K562 (cell line): Measurements from ENCODE around the gene WDCP. TPM values are rescaled to one million over a fixed set of nuclear protein-coding genes. Genes with fewer than 3 reads are reported as not detected.

ENCODE experiments used
- ATAC-seq: fragments of 200-7000 bp; cut with Tn5 transposase; 3 replicates; pipeline ENCODE4 v1.9.1; 2020; ENCODE audit warnings: moderate library complexity
- BruUV-seq: library from RNA; stranded (reverse); fragments of 400-500 nt; replicated peaks from 2 replicates; lab custom pipeline; 2021; lab: Mats Ljungman, UMichigan
- CTCF ChIA-PET: fragments of 300-600 bp; formaldehyde crosslinking; extraction: SDS; loops from one replicate; lab custom pipeline; 2021; ENCODE audit warnings: low intra/inter-chr PET ratio; lab: Yijun Ruan, JAX
- POLR2A ChIA-PET: fragments of 300-600, 350-650 bp; sonication (Branson Sonifier 250); formaldehyde crosslinking; extraction: SDS; loops from one replicate; lab custom pipeline; 2021; ENCODE audit warnings: antibody characterized with exemption, inconsistent platforms; lab: Yijun Ruan, JAX
- DNase-seq, 4 experiments: peaks; one replicate each; pipeline versions ENCODE4 v3.0.0 to v3.0.0-alpha.2; 2011 to 2018; ENCODE audit warnings: low spot score in 3 of 4, mixed read lengths in 3 of 4; ENCODE audit errors: extremely low read depth in 1 of 4
- FAIRE-seq: peaks from 2 replicates; lab custom pipeline; 2011; peaks lifted over from hg19 to GRCh38; lab: Jason Lieb, UNC
- H2AFZ ChIP-seq: 2 replicates; pipeline ENCODE4 v1.6.0; 2011; ENCODE audit warnings: low read depth, low read length, control low read depth, inconsistent platforms
- H3K27ac ChIP-seq: fragments of 200-600 bp; 3 replicates; pipeline ENCODE4 v1.8.0; 2011; ENCODE audit warnings: low read depth, mild to moderate bottlenecking, control low read depth, inconsistent platforms, low read length, moderate library complexity, mixed read lengths; ENCODE audit errors: extremely low read depth
- H3K27me3 ChIP-seq, 2 experiments: fragments of 300-600 bp in 1 of 2; 2 replicates in 1 of 2; 3 replicates in 1 of 2; pipeline versions ENCODE4 v1.6.0 to v1.8.0; 2011; ENCODE audit warnings: inconsistent platforms in 2 of 2, low read length in 2 of 2, mild to moderate bottlenecking in 1 of 2, mixed read lengths in 1 of 2, moderate library complexity in 1 of 2; ENCODE audit not compliant: control insufficient read depth in 2 of 2, insufficient read depth in 2 of 2
- H3K36me3 ChIP-seq: fragments of 300-600 bp; 3 replicates; pipeline ENCODE4 v1.8.0; 2011; ENCODE audit warnings: mild to moderate bottlenecking, low read length, inconsistent platforms; ENCODE audit not compliant: control insufficient read depth, insufficient read depth
- H3K4me1 ChIP-seq, 2 experiments: fragments of 200-600 bp in 1 of 2; replicated peaks in 1 of 2; 2 replicates in 1 of 2; 3 replicates in 1 of 2; pipeline versions ENCODE4 v1.5.1 to v1.8.0; 2011; ENCODE audit warnings: inconsistent platforms in 2 of 2, low read length in 2 of 2, mild to moderate bottlenecking in 1 of 2, mixed read lengths in 1 of 2, moderate library complexity in 1 of 2; ENCODE audit not compliant: control insufficient read depth in 2 of 2, insufficient read depth in 2 of 2
- H3K4me2 ChIP-seq: 2 replicates; pipeline ENCODE4 v1.6.1; 2011; ENCODE audit warnings: low read length, control low read depth, inconsistent platforms, mixed read lengths; ENCODE audit not compliant: insufficient read depth
- H3K4me3 ChIP-seq: fragments of 200-600 bp; sonication (generic), shearing (Covaris generic); 2 replicates; pipeline ENCODE4 v1.5.1; 2016; ENCODE audit warnings: control low read depth, inconsistent platforms
- H3K79me2 ChIP-seq: fragments of 200-600 bp; 3 replicates; pipeline ENCODE4 v1.8.0; 2011; ENCODE audit warnings: low read length, inconsistent platforms; ENCODE audit not compliant: control insufficient read depth, insufficient read depth
- H3K9ac ChIP-seq, 2 experiments: 2 replicates each; pipeline versions ENCODE4 v1.6.0 to v1.6.1; 2011; ENCODE audit warnings: low read depth in 2 of 2, low read length in 2 of 2, control low read depth in 1 of 2, inconsistent platforms in 1 of 2, mild to moderate bottlenecking in 1 of 2, mixed read lengths in 1 of 2; ENCODE audit not compliant: insufficient read depth in 1 of 2
- H3K9me1 ChIP-seq: one replicate; pipeline ENCODE4 v1.6.0; 2011; ENCODE audit warnings: inconsistent platforms, mild to moderate bottlenecking, low read length, moderate library complexity; ENCODE audit not compliant: control insufficient read depth, insufficient read depth
- H3K9me3 ChIP-seq: replicated peaks from 2 replicates; pipeline ENCODE4 v1.5.1; 2011; ENCODE audit warnings: low read depth, low read length, inconsistent platforms; ENCODE audit not compliant: control insufficient read depth, insufficient read depth
- H4K20me1 ChIP-seq: replicated peaks from 2 replicates; pipeline ENCODE4 v1.6.1; 2011; ENCODE audit warnings: low read length, inconsistent platforms, mixed read lengths; ENCODE audit not compliant: control insufficient read depth, insufficient read depth
- BRF2 ChIP-seq: IDR thresholded peaks from 3 replicates; pipeline ENCODE4 v1.6.1; 2011; ENCODE audit warnings: borderline replicate concordance, mild to moderate bottlenecking; ENCODE audit not compliant: insufficient read length, insufficient read depth
- KAT8 ChIP-seq: fragments of 450-650 bp; IDR thresholded peaks from 2 replicates; pipeline ENCODE4 v1.6.1; 2016; ENCODE audit warnings: low read depth, mild to moderate bottlenecking
- KDM1A ChIP-seq, 2 experiments: fragments of 450-650 bp; IDR thresholded peaks; 2 replicates each; pipeline ENCODE4 v1.6.1; 2016; ENCODE audit warnings: mild to moderate bottlenecking in 2 of 2
- NFXL1 ChIP-seq: fragments of 450-650 bp; formaldehyde crosslinking; IDR thresholded peaks from 2 replicates; pipeline ENCODE4 v1.4.0; 2021; ENCODE audit warnings: mild to moderate bottlenecking
- TAF15 ChIP-seq: fragments of 200-400 bp; formaldehyde crosslinking; IDR thresholded peaks from 2 replicates; pipeline ENCODE4 v1.6.1; 2017; ENCODE audit warnings: mild to moderate bottlenecking, low read depth, low read length, moderate library complexity
- WGBS: fragments of 100-300 bp; shearing (Covaris generic); methylation state at CpG from one replicate; pipeline ENCODE4 v1.1.6; 2016; ENCODE audit warnings: low coverage, mixed read lengths; ENCODE audit not compliant: insufficient coverage; ENCODE audit errors: missing lambda C conversion rate; 5-methylcytosine and 5-hydroxymethylcytosine counted together
- in situ Hi-C: fragments of 300-500 bp; cut with MboI; formaldehyde crosslinking; loops from 4 replicates; pipeline ENCODE4 v1.15.0; 2018; ENCODE audit warnings: inconsistent platforms, mixed read lengths
- intact Hi-C: fragments of 100-400 bp; cut with micrococcal nuclease; formaldehyde crosslinking; loops from 2 replicates; pipeline ENCODE4 v1.14.2; 2022
- polyA plus RNA-seq, 8 experiments: library from polyadenylated mRNA; depleted of rRNA in 4 of 8; stranded (reverse) in 5 of 8; unstranded in 3 of 8; fragments of >200 nt; fragmentation: Nextera tagmentation in 2 of 8; fragmentation: Illumina TruSeq in 1 of 8; extraction: Ambion mirVana in 2 of 8; extraction: Trizol in 1 of 8; gene quantifications; 2 replicates each; pipeline versions ENCODE4 v1.2.1 to v1.2.3, GENCODE V29; 2011 to 2014; ENCODE audit warnings: inconsistent platforms in 1 of 8, missing spikeins in 1 of 8
- total RNA-seq, 7 experiments: library from RNA; depleted of rRNA in 6 of 7; stranded (reverse); fragments of >200 nt in 6 of 7; fragmentation: Illumina TruSeq in 2 of 7; extraction: Trizol in 2 of 7; gene quantifications; 2 replicates each; pipeline versions ENCODE4 v1.2.1 to v1.2.3, GENCODE V29; 2011 to 2021; ENCODE audit warnings: low replicate concordance in 1 of 7

WDCP gene
- total and polyA plus RNA-seq, 9 of the 15 experiments (the other 6 are each of a cell fraction or from before 2014, with no cell fraction given) = 10.1 to 41.4 (median 21.8) TPM

GRCh38 chr2:24088821-24089359 lies 41.7 kb upstream of the WDCP start:
- no peak overlapping the region for H3K4me2 ChIP-seq
- intact Hi-C loops = no loop called here
- TF ChIP-seq TAF15 (no peak), NFXL1 (CRISPR knock-in tag) (no peak), KDM1A (IDR thresholded peaks at IDR 0.05) (no peak), BRF2 (no peak), KAT8 (no peak)
- ChIA-PET CTCF (no interaction called here), POLR2A (interaction anchor here (0.7 to 1.0 kb wide), 3 partner anchors 10 to 304 kb away, joined by 3 read pairs; no protein-coding TSS in a partner anchor)
- DNase-seq (no peak), FAIRE-seq (no peak), ATAC-seq (no peak)
- no peak overlapping the region for H3K27ac ChIP-seq
- 27% methylated on average over 2 of the region's 2 CpGs for WGBS
- in situ Hi-C loops = no loop called here
- H3K79me2 ChIP-seq = no peaks in the 10 kb centered on the region
- no peaks in the 10 kb centered on the region for H4K20me1 ChIP-seq
- no peak overlapping the region for H3K4me3 ChIP-seq
- no peak overlapping the region for H2AFZ ChIP-seq
- no peaks in the 10 kb centered on the region for H3K27me3 ChIP-seq
- no peak overlapping the region for H3K9ac ChIP-seq
- H3K9me1 ChIP-seq = no peaks in the 10 kb centered on the region
- no peaks in the 10 kb centered on the region; the same call in 1 of the 2 replicates for H3K9me3 ChIP-seq
- H3K36me3 ChIP-seq = no peaks in the 10 kb centered on the region
- BruUV-seq = no TSS peak
- peaks cover 4 to 9% of the 10 kb centered on the region in 2 experiments; a peak in 4 of 5 replicates for H3K4me1 ChIP-seq
